Measurements from ENCODE around the gene ANKRD39. TPM values are rescaled to one million over a fixed set of nuclear protein-coding genes. Genes with fewer than 3 reads are reported as not detected.
A peak's percentile ranks its signal among the peaks of the same experiment; 100 is the strongest.

Gene ANKRD39
- total and polyA plus RNA-seq, 10 of the 15 experiments (the other 5 are each of a cell fraction or from before 2014, with no cell fraction given): 7.4 to 36.2 (median 23.7) TPM

DNA sequence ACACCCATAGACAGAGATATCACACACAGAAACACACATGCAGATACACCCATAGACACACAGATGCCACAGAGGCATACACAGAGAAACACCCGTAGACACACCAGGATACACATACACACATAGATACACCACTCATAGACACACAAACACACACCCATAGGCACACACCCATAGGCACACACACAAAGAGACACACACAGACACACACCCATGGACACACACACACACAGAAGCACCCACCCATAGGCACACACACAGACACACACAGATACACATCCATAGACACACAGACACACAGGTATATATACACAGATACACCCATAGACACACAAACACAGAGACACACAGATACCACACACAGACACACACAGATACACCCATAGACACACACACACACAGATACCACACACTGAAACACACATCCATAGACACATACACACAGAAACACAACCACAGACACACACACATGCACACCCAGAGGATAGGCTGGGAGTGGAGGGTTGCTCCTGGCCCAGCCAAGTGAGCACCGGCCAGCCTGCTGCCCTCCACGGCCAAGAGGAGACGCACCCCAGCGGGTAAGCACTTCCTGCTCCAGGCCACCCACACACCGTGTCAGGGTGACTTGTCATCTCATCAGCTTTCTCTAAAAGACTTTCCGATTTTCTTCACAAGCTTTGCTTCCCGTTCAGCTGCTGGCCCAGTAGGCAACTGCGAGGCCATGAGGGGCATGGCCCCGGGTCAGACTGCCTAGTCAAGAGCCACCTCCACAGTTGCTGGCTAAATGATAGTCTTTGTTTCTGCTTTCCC lies 55.8 kb downstream of the ANKRD39 start:
- TF ChIP-seq NR2C1 (IDR thresholded peaks at IDR 0.05) (no peak), HDGF (IDR thresholded peaks at IDR 0.05) (peak; percentile 97), EGR1 (IDR thresholded peaks at IDR 0.05; ENCODE audit: borderline replicate concordance in 1 of 2, low read depth in 2 of 2, low read length in 2 of 2) (peak in 1 of 2 experiments; percentile 52; a peak in 1 of 3 replicates), PKNOX1 (IDR thresholded peaks at IDR 0.05) (peak; percentile 18; the same call in 1 of the 2 replicates), POLR2A (IDR thresholded peaks at IDR 0.05; ENCODE audit: low read depth, low read length) (peak; percentile 50), ZBTB40 (IDR thresholded peaks at IDR 0.05; ENCODE audit: borderline replicate concordance) (no peak), NR2F1 (conservative IDR thresholded peaks at IDR 0.05) (no peak)
- H3K79me2 ChIP-seq (ENCODE audit: control insufficient read depth, insufficient read depth, low read length): no peaks in the 10 kb centered on the region
- H2AFZ ChIP-seq (ENCODE audit: control insufficient read depth, low read depth, low read length): peak overlapping the region; percentile 33; the same call in 1 of the 2 replicates
- ATAC-seq (peak; percentile 58), DNase-seq (ENCODE audit: low read depth, low spot score) (no peak), FAIRE-seq (no peak)
- no peaks in the 10 kb centered on the region for H4K20me1 ChIP-seq (ENCODE audit: control insufficient read depth, insufficient read depth)
- in situ Hi-C loops (cut with MboI) (no loop called here), intact Hi-C loops (cut with micrococcal nuclease; ENCODE audit: unreplicated experiment) (loop anchor here (2.0 to 5.0 kb wide), 2 partner anchors 37 to 165 kb away; partner anchors contain the start of gene KANSL3)
- no peaks in the 10 kb centered on the region for H3K9me3 ChIP-seq (replicated peaks; ENCODE audit: control insufficient read depth, insufficient read depth, low read length)
- H3K36me3 ChIP-seq (ENCODE audit: control insufficient read depth in 2 of 2, insufficient read depth in 2 of 2, low read length in 1 of 2): peaks cover 16 to 23% of the 10 kb centered on the region in 2 experiments
- ChIA-PET RAD21 (ENCODE audit: unreplicated experiment) (interaction anchor here (0.6 to 2.0 kb wide), 4 partner anchors 12 to 245 kb away, joined by 3 to 6 read pairs (median 4); no protein-coding TSS in a partner anchor), POLR2A (interaction anchor here (0.6 to 1.0 kb wide), 2 partner anchors 28 to 57 kb away, joined by 3 to 9 read pairs; no protein-coding TSS in a partner anchor), CTCF (interaction anchor here (0.8 to 2.6 kb wide), 8 partner anchors 11 to 209 kb away, joined by 3 to 42 read pairs (median 6); partner anchors contain the start of gene CNNM4), SMC1A (ENCODE audit: uncharacterized antibody, unreplicated experiment) (interaction anchor here (0.8 to 2.2 kb wide), 6 partner anchors 9 to 197 kb away, joined by 3 to 7 read pairs (median 4); no protein-coding TSS in a partner anchor)
- 18% methylated on average over 10 of the region's 10 CpGs for WGBS (ENCODE audit: insufficient coverage, insufficient replicate concordance, low lambda C conversion rate, missing lambda C conversion rate)
- H3K4me3 ChIP-seq: no peak overlapping the region
- 0 out of 2 replicates have a peak overlapping the region, but pooled peaks have one; percentile 0 for H3K9ac ChIP-seq (ENCODE audit: control insufficient read depth, insufficient read depth, low read length)
- H3K27ac ChIP-seq (ENCODE audit: control insufficient read depth, insufficient read depth): peak overlapping the region; percentile 37
- TSS peak; percentile 46 for BruUV-seq (replicated peaks)
- H3K4me2 ChIP-seq (ENCODE audit: control insufficient read depth, insufficient read depth): no peak overlapping the region
- H3K27me3 ChIP-seq (replicated peaks in 1 of 2; ENCODE audit: control insufficient read depth in 2 of 2, insufficient read depth in 2 of 2, low read length in 1 of 2): no peaks in the 10 kb centered on the region
- peaks cover 22% of the 10 kb centered on the region for H3K4me1 ChIP-seq (ENCODE audit: control insufficient read depth, insufficient read depth, low read length)

Data from GM12878 (cell line).